GM21576 (cell line): ENCODE data around the gene MYOF.
"Not testable (repeated sequence)": the region's sequence is repeated elsewhere in the genome, so short reads cannot be mapped to it uniquely, and the experiment has no call there.

Source experiments
- ATAC-seq: cut with Tn5 transposase; IDR thresholded peaks from one replicate; pipeline ENCODE4 v1.9.1; 2021; ENCODE audit warnings: mild to moderate bottlenecking, moderate library complexity; ENCODE audit not compliant: unreplicated experiment

The MYOF gene

GRCh38 chr10:93435621-93436397, 46.3 kb downstream of the MYOF start:
- ATAC-seq, result no peak

DNA sequence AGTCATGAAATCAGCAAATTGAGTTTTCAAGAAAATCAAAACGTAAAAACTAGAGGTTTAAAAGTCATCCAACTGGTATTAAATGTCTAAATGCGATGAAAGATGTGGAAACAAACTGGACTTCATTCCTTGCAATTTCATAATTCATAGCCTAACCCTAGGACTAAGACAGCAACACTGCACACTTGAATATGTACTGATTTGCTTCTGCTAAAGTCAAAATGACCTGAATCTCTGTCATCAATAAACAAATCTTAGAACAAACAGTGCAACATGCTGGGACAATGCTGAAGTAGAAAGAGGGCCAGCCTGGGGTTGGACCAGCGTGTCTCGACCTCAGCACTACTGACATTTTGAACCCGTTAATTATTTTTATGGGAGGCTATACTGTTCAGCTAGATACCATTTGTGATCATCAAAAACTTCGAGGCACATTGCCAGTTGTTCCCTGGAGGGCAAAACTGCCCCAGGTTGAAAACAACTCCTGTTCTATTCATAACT, 47.1 kb downstream of the MYOF start:
- ATAC-seq, result no peak

- ATAC-seq, result no peak
Observed at GRCh38 chr10:93431361-93431760, 50.8 kb downstream of the MYOF start.

DNA sequence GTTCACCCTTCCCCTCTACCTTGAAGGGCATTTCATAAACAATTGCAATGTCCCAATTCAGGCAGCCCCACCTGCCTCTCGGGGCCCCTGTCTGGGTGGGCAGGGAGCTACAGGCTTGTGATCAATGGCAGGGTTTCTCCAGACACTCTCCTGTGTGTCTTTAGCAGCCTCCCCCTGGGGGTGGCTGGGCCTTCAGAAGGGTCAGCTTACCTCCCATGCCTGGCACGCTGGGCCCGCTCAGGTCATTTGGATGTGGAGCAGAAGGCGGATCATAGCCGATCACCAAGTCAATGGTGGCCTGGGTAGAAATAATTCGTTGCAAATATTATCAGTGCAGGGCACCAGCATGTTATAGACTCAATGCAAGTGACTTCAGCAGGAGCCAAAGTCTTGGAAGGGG, 56.3 kb downstream of the MYOF start:
- ATAC-seq, result no peak

- no peak for ATAC-seq
Observed at GRCh38 chr10:93422118-93422517, 60.0 kb downstream of the MYOF start.

DNA sequence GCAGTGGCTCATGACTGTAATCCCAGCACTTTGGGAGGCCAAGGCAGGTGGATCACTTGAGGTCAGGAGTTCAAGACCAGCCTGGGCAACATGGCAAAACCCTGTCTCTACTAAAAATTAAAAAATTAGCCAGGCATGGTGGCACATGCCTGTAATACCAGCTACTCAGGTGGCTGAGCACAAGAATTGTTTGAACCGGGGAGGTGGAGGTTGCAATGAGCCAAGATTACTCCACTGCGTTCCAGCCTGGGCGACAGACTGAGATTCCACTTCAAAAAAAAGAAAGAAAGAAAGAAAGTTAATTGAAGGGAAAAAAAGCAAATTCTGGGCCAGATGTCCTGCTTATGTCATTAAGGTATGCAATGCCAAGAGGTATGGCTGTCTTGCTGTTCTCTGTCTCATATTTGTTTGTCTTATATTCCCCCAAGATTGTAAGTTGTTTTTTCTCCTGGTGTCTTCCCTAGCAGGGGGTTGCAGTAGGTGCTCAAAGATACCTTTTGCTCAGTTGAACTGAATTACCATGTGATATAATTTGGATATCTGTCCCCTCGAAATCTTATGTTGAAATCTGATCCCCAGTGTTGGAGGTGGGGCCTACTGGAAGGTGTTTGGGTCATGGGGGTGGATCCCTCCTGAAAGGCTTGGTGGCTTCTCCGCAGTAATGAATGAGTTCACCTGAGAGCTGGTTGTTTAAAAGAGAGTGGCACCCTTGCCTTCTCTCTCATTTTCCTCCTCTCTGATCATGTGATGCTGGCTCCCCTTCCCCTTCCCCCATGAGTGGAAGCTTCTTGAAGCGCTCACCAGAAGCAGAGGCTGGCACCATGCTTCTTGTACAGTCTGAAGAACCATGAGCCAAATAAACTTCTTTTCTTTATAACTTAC, 60.9 kb downstream of the MYOF start:
- no peak for ATAC-seq

- ATAC-seq, result no peak
Observed at GRCh38 chr10:93420091-93420490, 62.0 kb downstream of the MYOF start.

DNA sequence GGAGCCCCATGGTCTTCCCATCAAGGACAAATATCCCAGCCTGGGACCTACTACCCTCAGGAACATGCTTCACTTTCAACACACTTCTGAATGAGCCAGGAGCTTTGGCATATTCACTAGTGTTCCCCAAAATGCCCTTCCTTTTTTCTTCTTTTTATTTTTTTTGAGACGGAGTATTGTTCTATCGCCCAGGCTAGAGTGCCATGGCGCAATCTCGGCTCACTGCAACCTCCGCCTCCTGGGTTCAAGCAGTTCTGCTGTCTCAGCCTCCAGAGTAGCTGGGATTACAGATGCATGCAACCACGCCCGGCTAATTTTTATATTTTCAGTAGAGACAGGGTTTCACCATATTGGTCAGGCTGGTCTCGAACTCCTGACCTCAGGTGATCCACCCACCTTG, 63.1 kb downstream of the MYOF start:
- not testable (repeated sequence) for ATAC-seq

- no peak for ATAC-seq
Observed at GRCh38 chr10:93417921-93418320, 64.2 kb downstream of the MYOF start.

- ATAC-seq, result no peak
Observed at GRCh38 chr10:93417266-93417665, 64.9 kb downstream of the MYOF start.

GRCh38 chr10:93416824-93417223, 65.3 kb downstream of the MYOF start:
- ATAC-seq, result no peak

- ATAC-seq, result no peak
Observed at GRCh38 chr10:93415693-93416092, 66.4 kb downstream of the MYOF start.

- no peak for ATAC-seq
Observed at GRCh38 chr10:93413252-93413689, 68.9 kb downstream of the MYOF start.

GRCh38 chr10:93412801-93413200, 69.3 kb downstream of the MYOF start:
- ATAC-seq, result no peak

DNA sequence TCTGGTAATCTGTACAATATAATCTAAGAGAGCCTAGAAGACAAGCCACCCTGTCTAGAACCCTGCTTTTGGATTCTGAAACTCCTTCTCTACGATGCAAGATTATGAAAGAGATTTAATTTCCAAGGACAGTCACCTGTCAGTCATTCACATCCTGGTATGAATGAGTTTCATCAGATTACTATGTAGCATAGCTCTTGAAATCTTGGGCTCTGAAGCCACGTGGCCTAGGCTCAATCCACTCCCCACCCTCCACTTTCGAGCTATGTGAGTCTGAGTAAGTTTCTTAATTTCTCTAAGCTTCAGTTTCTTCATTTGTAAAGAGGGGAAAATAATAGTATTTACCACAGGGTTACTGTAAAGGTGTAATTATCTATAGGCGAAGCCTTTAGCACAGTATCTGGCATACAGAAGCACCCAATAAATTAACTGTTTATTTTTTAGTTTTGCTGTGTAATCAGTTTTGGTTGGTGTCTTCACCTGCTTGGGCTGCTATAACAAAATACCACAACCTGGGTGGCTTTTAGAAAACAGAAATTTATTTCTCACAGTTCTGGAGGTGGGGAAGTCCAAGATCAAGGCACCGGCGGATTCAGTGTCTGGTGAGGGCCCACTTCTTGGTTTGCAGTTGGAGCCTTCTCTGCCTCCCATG, 71.3 kb downstream of the MYOF start:
- no peak for ATAC-seq

GRCh38 chr10:93408783-93409182, 73.4 kb downstream of the MYOF start:
- ATAC-seq, result no peak

DNA sequence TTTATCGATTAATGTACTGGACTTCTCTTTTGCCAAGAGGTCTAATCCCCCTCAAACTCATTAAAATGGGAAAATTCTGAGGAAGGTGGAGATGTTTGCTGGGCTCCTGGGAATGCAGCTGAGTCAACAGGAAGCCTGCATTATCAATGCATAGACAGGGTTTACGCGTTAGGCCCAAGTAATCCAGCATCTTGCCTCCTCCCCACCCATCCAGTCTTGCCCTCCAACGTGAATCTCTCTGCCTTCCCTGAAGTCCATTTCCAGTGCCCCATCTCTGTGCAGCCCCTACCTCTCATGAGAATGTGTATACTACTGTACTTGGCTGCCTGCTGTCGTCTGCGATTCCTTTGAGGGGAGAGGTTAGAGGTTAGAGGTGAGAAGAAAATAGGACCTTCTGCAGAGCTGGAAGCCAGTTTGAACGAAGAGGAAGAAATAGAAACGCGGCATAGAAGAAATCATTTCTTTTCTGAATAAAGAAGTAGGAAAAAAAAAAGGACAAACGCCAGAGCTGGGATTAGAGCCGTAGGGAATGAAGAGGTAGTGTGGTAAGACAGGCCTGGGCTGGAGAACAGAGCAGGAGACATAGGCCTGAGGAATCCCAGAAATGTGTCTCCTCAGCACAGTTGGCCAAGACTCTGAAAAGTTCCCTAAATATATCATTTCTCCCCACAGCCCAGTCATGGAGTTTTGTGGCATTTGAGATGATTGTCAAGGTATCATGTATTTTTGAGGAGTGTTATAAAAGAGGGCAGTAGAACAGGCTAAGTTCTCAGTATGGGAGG, 75.6 kb downstream of the MYOF start:
- ATAC-seq, result no peak

DNA sequence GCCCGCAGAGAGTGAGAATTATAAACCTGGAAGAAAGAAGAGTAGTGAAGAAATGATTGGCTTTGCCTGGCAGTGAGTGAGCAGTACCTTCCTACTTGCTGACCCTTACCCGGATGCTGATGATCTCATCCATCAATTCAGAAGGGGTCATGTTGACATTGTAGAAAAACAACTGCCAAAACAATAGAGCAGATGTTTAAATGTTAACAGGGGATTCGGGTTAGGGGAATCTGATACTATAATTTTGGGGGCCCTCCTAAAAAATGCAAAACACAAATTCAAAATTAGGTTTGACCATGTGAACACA, 78.1 kb downstream of the MYOF start:
- ATAC-seq, result no peak

DNA sequence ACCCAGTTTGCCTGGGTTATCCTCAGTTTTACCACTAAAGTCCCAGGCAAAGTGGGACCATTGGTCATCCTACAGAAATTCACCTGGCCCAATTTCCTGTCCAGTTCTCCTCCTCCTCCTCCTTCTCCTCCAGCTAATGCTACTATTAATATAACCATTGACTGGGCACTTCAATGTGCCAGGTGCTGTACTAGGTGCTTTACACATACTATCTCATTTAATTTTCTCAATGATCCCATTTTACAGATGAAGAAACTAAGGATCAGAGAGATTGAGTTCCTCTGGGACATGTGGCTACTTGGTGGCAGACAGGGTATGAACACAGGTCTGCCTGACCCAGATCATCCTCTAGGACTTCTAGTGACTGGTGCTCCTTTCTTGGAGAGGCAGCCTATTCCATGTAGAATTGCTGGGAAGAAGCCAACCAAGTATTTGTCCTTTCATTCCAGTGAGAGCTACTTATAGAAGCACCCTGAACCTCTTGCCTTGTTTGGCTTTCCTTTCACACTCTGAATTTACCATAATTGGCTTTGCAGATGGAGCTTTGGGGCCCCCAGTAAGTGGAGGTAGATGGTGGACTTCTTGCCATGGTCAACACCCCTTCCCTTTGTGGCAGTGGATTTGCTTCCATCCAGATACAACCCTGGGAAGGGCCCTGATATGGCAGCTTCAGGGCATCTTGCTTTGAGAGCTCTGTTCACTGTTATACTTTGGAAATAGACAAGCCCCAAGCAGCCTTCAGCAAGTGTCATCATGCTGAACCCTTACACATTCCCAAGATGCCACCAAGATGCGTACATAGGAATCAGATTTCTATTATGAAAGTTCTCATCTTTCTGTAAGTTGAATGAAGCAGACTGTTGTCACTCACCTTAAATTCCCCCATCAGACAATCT, 78.7 kb downstream of the MYOF start:
- no peak for ATAC-seq

- no peak for ATAC-seq
Observed at GRCh38 chr10:93402192-93402591, 79.9 kb downstream of the MYOF start.
